ENCODE measurements around the gene ERCC3. TPM values are rescaled to one million over a fixed set of nuclear protein-coding genes. Genes with fewer than 3 reads are reported as not detected.

Gene ERCC3
- total RNA-seq, 1 donor from 2014 or later: 52.9 TPM

Other genes with a start within 250 kb of the ERCC3 start
- 26.3 and 63.4 TPM in 2 replicates for gene BIN1, start 187.0 kb downstream of the ERCC3 start, total RNA-seq (ENCODE audit: low replicate concordance)
- gene CYP27C1, start 73.8 kb downstream of the ERCC3 start, total RNA-seq (ENCODE audit: low replicate concordance): 0.62 and 5.1 TPM in 2 replicates
- 30.8 and 34.5 TPM in 2 replicates for gene MAP3K2, start 93.8 kb upstream of the ERCC3 start, total RNA-seq (ENCODE audit: low replicate concordance)
- 8.9 and 18.7 TPM in 2 replicates for gene PROC, start 124.3 kb upstream of the ERCC3 start, total RNA-seq (ENCODE audit: low replicate concordance)
- 45.3 and 46.1 TPM in 2 replicates for gene IWS1, start 232.3 kb upstream of the ERCC3 start, total RNA-seq (ENCODE audit: low replicate concordance)
- gene MYO7B, start 241.5 kb upstream of the ERCC3 start, total RNA-seq (ENCODE audit: low replicate concordance): 1.7 and 5.0 TPM in 2 replicates

Measured in type B pancreatic cell (in vitro differentiated cells).